GM19023 (cell line): ENCODE measurements around the gene CCDC172.
"Not testable (repeated sequence)": the region's sequence is repeated elsewhere in the genome, so short reads cannot be mapped to it uniquely, and the experiment has no call there.

Experiments used
- ATAC-seq: cut with Tn5 transposase; IDR thresholded peaks from one replicate; pipeline ENCODE4 v1.9.1; 2021; ENCODE audit warnings: mild to moderate bottlenecking, moderate library complexity; ENCODE audit not compliant: unreplicated experiment

The CCDC172 gene

GRCh38 chr10:116331815-116332214 lies 7.6 kb downstream of the CCDC172 start:
- ATAC-seq = no peak

- ATAC-seq = no peak
These were observed 12.6 kb downstream of the CCDC172 start for GRCh38 chr10:116336866-116337265.

- ATAC-seq = no peak
These were observed 27.9 kb downstream of the CCDC172 start for GRCh38 chr10:116352125-116352524.

GRCh38 chr10:116353817-116354216 lies 29.6 kb downstream of the CCDC172 start:
- no peak for ATAC-seq

GRCh38 chr10:116355341-116355740 lies 31.1 kb downstream of the CCDC172 start:
- ATAC-seq = no peak

- no peak for ATAC-seq
These were observed 32.6 kb downstream of the CCDC172 start for GRCh38 chr10:116356833-116357232.

GRCh38 chr10:116364868-116365267 lies 40.6 kb downstream of the CCDC172 start:
- no peak for ATAC-seq

- no peak for ATAC-seq
These were observed 47.5 kb downstream of the CCDC172 start for GRCh38 chr10:116371737-116372136.

GRCh38 chr10:116382290-116382689 lies 58.0 kb downstream of the CCDC172 start:
- no peak for ATAC-seq

- no peak for ATAC-seq
These were observed 61.1 kb downstream of the CCDC172 start for GRCh38 chr10:116385311-116385710.

GRCh38 chr10:116385994-116386809 lies 62.0 kb downstream of the CCDC172 start:
- ATAC-seq = no peak

GRCh38 chr10:116393246-116393831 lies 69.1 kb downstream of the CCDC172 start:
- not testable (repeated sequence) for ATAC-seq

GRCh38 chr10:116395223-116395985 lies 71.2 kb downstream of the CCDC172 start:
- no peak for ATAC-seq

GRCh38 chr10:116398224-116398623 lies 74.0 kb downstream of the CCDC172 start:
- ATAC-seq = no peak

- no peak for ATAC-seq
These were observed 78.6 kb downstream of the CCDC172 start for GRCh38 chr10:116402858-116403257.

GRCh38 chr10:116403740-116404250 lies 79.5 kb downstream of the CCDC172 start:
- no peak for ATAC-seq

- no peak for ATAC-seq
These were observed 84.5 kb downstream of the CCDC172 start for GRCh38 chr10:116408719-116409118.

- no peak for ATAC-seq
These were observed 86.1 kb downstream of the CCDC172 start for GRCh38 chr10:116410351-116410750.

- no peak for ATAC-seq
These were observed 93.6 kb downstream of the CCDC172 start for GRCh38 chr10:116417821-116418220.

- ATAC-seq = no peak
These were observed 94.1 kb downstream of the CCDC172 start for GRCh38 chr10:116418389-116418788.

GRCh38 chr10:116421815-116422214 lies 97.6 kb downstream of the CCDC172 start:
- no peak for ATAC-seq
